ENCODE measurements around the gene BMPR1B.

DNA sequence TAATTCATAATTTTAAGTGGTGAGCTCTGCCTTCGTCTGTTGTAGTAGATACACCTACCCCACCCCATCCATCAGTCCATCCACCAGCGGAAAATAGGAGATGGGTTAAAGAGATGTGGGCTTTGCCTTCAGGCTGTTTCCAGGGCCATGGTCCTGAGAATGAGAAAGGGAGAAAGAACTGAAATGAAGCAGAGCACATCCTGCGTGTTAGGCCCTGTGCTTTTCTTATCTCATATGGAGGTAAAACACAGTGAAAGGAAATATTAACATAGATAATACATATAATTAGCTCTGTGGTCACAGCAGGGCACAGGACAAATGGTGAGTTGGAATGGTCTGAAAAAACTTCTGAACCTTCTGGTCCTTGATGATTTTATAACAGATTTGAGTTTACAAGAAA is 393.5 kb downstream of the BMPR1B start:
- TF ChIP-seq POLR2AphosphoS5 (IDR thresholded peaks at IDR 0.05; ENCODE audit: low read depth, low read length) (no peak), TAF1 (IDR thresholded peaks at IDR 0.05; ENCODE audit: borderline replicate concordance, insufficient read depth, low read length) (no peak), SIN3A (IDR thresholded peaks at IDR 0.05; ENCODE audit: borderline replicate concordance, insufficient read depth, low read length) (no peak), REST (IDR thresholded peaks at IDR 0.05; ENCODE audit: insufficient read depth in 1 of 2, low read depth in 2 of 2, low read length in 2 of 2) (no peak)

Data from PFSK-1 (cell line).